HCT116 (cell line): ENCODE results near the gene SIVA1. TPM values are rescaled to one million over a fixed set of nuclear protein-coding genes. Genes with fewer than 3 reads are reported as not detected.

Experiments used
- ATAC-seq: fragments of 200-7000 bp; cut with Tn5 transposase; 2 replicates; pipeline ENCODE4 v1.9.1; 2020; ENCODE audit warnings: mild to moderate bottlenecking, moderate library complexity
- BruUV-seq: library from RNA; stranded (reverse); fragments of 400-500 nt; replicated peaks from 2 replicates; lab custom pipeline; 2021; lab: Mats Ljungman, UMichigan
- CTCF ChIA-PET: fragments of 300-600 bp; sonication (Branson Sonifier 250); formaldehyde crosslinking; loops from one replicate; lab custom pipeline; 2021; ENCODE audit warnings: antibody characterized with exemption; lab: Charles Lee
- POLR2A ChIA-PET: fragments of 300-600, 350-600 bp; sonication (Branson Sonifier 250); formaldehyde crosslinking; loops from one replicate; lab custom pipeline; 2021; ENCODE audit warnings: antibody characterized with exemption; lab: Charles Lee
- RAD21 ChIA-PET, 2 experiments: fragments of 300-600 bp; sonication (Branson Sonifier 250); formaldehyde crosslinking; loops; one replicate each; lab custom pipeline; 2023; ENCODE audit warnings: low total read pairs in 2 of 2; ENCODE audit not compliant: uncharacterized antibody in 2 of 2, unreplicated experiment in 2 of 2, low non-redundant PET in 1 of 2; lab: Charles Lee
- DNase-seq: peaks from one replicate; pipeline ENCODE4 v3.0.0-alpha.2; 2010; ENCODE audit warnings: low read depth, low spot score
- H2AFZ ChIP-seq: fragments of 200-600 bp; shearing (Covaris generic), sonication (generic); 2 replicates; pipeline ENCODE4 v1.6.1; 2017; ENCODE audit warnings: low read depth, mixed run types, mixed read lengths, antibody characterized with exemption, low read length; ENCODE audit not compliant: poor library complexity, severe bottlenecking
- H3K27ac ChIP-seq: 2 replicates; pipeline ENCODE4 v1.5.1; 2012; ENCODE audit warnings: low read depth, low read length
- H3K27me3 ChIP-seq: fragments of 200-600 bp; sonication (generic); 2 replicates; pipeline ENCODE4 v1.6.1; 2016; ENCODE audit warnings: mixed run types, low read length, mixed read lengths; ENCODE audit not compliant: insufficient read depth
- H3K36me3 ChIP-seq, 2 experiments: fragments of 200-500 bp in 1 of 2; fragments of 200-600 bp in 1 of 2; sonication (Bioruptor generic) in 1 of 2; sonication (generic) in 1 of 2; 2 replicates each; pipeline versions ENCODE4 v1.5.1 to v1.6.1; 2014 to 2016; ENCODE audit warnings: low read length in 2 of 2, inconsistent platforms in 1 of 2, mixed read lengths in 1 of 2, mixed run types in 1 of 2; ENCODE audit not compliant: insufficient read depth in 2 of 2, control insufficient read depth in 1 of 2
- H3K4me1 ChIP-seq, 2 experiments: fragments of 200-600 bp in 1 of 2; sonication (generic) in 1 of 2; 2 replicates each; pipeline versions ENCODE4 v1.5.1 to v1.6.1; 2012 to 2017; ENCODE audit warnings: low read length in 2 of 2, inconsistent platforms in 1 of 2, mild to moderate bottlenecking in 1 of 2, mixed read lengths in 1 of 2, mixed run types in 1 of 2, moderate library complexity in 1 of 2; ENCODE audit not compliant: insufficient read depth in 2 of 2, control insufficient read depth in 1 of 2
- H3K4me2 ChIP-seq: fragments of 200-600 bp; sonication (generic); 2 replicates; pipeline ENCODE4 v1.6.1; 2017; ENCODE audit warnings: mixed run types, low read length, mixed read lengths
- H3K4me3 ChIP-seq, 2 experiments: fragments of 200-600 bp in 1 of 2; sonication (generic) in 1 of 2; replicated peaks in 1 of 2; 2 replicates each; pipeline ENCODE4 v1.5.1; 2011 to 2016; ENCODE audit warnings: low read length in 2 of 2, control low read depth in 1 of 2, low read depth in 1 of 2, mild to moderate bottlenecking in 1 of 2, mixed read lengths in 1 of 2, mixed run types in 1 of 2
- H3K79me2 ChIP-seq: fragments of 200-600 bp; sonication (generic); 2 replicates; pipeline ENCODE4 v1.6.1; 2017; ENCODE audit warnings: mild to moderate bottlenecking, mixed run types, low read length, moderate library complexity, mixed read lengths; ENCODE audit not compliant: insufficient read depth
- H3K9ac ChIP-seq: fragments of 200-600 bp; sonication (generic); 2 replicates; pipeline ENCODE4 v1.6.1; 2016; ENCODE audit warnings: low read length, mixed read lengths
- H3K9me2 ChIP-seq: fragments of 200-600 bp; sonication (generic), shearing (Covaris generic); 2 replicates; pipeline ENCODE4 v1.6.1; 2017; ENCODE audit warnings: mixed run types, mild to moderate bottlenecking, moderate library complexity; ENCODE audit not compliant: insufficient read depth
- H3K9me3 ChIP-seq, 2 experiments: fragments of 200-500 bp in 1 of 2; fragments of 200-600 bp in 1 of 2; sonication (Bioruptor generic) in 1 of 2; sonication (generic) in 1 of 2; 2 replicates each; pipeline ENCODE4 v1.6.1; 2014 to 2017; ENCODE audit warnings: low read length in 2 of 2, mixed read lengths in 2 of 2, inconsistent platforms in 1 of 2, low read depth in 1 of 2, mild to moderate bottlenecking in 1 of 2, mixed run types in 1 of 2, moderate library complexity in 1 of 2; ENCODE audit not compliant: control insufficient read depth in 1 of 2, insufficient read depth in 1 of 2
- H4K20me1 ChIP-seq: fragments of 200-600 bp; sonication (generic), shearing (Covaris generic); 2 replicates; pipeline ENCODE4 v1.6.1; 2017; ENCODE audit warnings: mixed run types, mild to moderate bottlenecking, moderate library complexity; ENCODE audit not compliant: insufficient read depth
- CBX3 ChIP-seq: IDR thresholded peaks from 2 replicates; pipeline ENCODE4 v1.6.1; 2012; ENCODE audit warnings: low read depth
- EZH2phosphoT487 ChIP-seq: fragments of 200-600 bp; IDR thresholded peaks from 2 replicates; pipeline ENCODE4 v1.6.1; 2018; ENCODE audit warnings: antibody characterized with exemption, borderline replicate concordance
- FOSL1 ChIP-seq: IDR thresholded peaks from 2 replicates; pipeline ENCODE4 v1.6.1; 2012; ENCODE audit warnings: low read depth
- RAD21 ChIP-seq: IDR thresholded peaks from 2 replicates; pipeline ENCODE4 v1.6.1; 2012; ENCODE audit warnings: low read depth, mild to moderate bottlenecking
- SRF ChIP-seq: IDR thresholded peaks from 2 replicates; pipeline ENCODE4 v1.6.1; 2012; ENCODE audit warnings: low read depth
- YY1 ChIP-seq: IDR thresholded peaks from 2 replicates; pipeline ENCODE4 v1.6.1; 2011; ENCODE audit warnings: low read length, low read depth, moderate library complexity, mild to moderate bottlenecking; ENCODE audit not compliant: insufficient replicate concordance; ENCODE audit errors: extremely low read depth
- intact Hi-C: fragments of 100-400 bp; cut with micrococcal nuclease; formaldehyde crosslinking; loops from 2 replicates; pipeline ENCODE4 v1.10.0; 2022
- total RNA-seq: library from RNA; stranded (reverse); gene quantifications from one replicate; pipeline ENCODE4 v1.2.1, GENCODE V29; 2021; ENCODE audit not compliant: unreplicated experiment
- TF ChIP-seq, protein P1 (sequence below): IDR thresholded peaks from 2 replicates; pipeline ENCODE4 v1.6.1; 2012
- TF ChIP-seq, protein P2 (sequence below): IDR thresholded peaks from 2 replicates; pipeline ENCODE4 v1.6.1; 2012; ENCODE audit warnings: low read depth

The SIVA1 gene
- total RNA-seq, 1 experiment from 2014 or later: 141 TPM

GRCh38 chr14:104707608-104708595, 45.0 kb upstream of the SIVA1 start:
- POLR2A ChIA-PET: interaction anchor here (0.8 kb wide), 1 partner anchor 42 kb away, joined by 3 read pairs; no protein-coding TSS in a partner anchor
- DNase-seq: no peak
- Histone ChIP-seq H3K4me1 (peaks cover 0 to 10% of the 10 kb centered on the region in 2 experiments; a peak in 2 of 4 replicates), H2AFZ (no peak overlapping the region), H3K4me3 (no peak overlapping the region), H3K79me2 (no peaks in the 10 kb centered on the region), H3K4me2 (no peak overlapping the region), H3K9me2 (no peaks in the 10 kb centered on the region), H3K36me3 (peaks cover 20 to 48% of the 10 kb centered on the region in 2 experiments; a peak in 3 of 4 replicates), H3K27ac (peak overlapping the region; percentile 26; the same call in 1 of the 2 replicates), H3K9me3 (no peaks in the 10 kb centered on the region), H3K27me3 (no peaks in the 10 kb centered on the region), H4K20me1 (no peaks in the 10 kb centered on the region), H3K9ac (no peak overlapping the region)
- BruUV-seq: no TSS peak
- no peak for TF ChIP-seq FOSL1
- no peak for TF ChIP-seq EZH2phosphoT487
- TF ChIP-seq, protein P1, sequence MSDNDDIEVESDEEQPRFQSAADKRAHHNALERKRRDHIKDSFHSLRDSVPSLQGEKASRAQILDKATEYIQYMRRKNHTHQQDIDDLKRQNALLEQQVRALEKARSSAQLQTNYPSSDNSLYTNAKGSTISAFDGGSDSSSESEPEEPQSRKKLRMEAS: no peak
- TF ChIP-seq, protein P2, sequence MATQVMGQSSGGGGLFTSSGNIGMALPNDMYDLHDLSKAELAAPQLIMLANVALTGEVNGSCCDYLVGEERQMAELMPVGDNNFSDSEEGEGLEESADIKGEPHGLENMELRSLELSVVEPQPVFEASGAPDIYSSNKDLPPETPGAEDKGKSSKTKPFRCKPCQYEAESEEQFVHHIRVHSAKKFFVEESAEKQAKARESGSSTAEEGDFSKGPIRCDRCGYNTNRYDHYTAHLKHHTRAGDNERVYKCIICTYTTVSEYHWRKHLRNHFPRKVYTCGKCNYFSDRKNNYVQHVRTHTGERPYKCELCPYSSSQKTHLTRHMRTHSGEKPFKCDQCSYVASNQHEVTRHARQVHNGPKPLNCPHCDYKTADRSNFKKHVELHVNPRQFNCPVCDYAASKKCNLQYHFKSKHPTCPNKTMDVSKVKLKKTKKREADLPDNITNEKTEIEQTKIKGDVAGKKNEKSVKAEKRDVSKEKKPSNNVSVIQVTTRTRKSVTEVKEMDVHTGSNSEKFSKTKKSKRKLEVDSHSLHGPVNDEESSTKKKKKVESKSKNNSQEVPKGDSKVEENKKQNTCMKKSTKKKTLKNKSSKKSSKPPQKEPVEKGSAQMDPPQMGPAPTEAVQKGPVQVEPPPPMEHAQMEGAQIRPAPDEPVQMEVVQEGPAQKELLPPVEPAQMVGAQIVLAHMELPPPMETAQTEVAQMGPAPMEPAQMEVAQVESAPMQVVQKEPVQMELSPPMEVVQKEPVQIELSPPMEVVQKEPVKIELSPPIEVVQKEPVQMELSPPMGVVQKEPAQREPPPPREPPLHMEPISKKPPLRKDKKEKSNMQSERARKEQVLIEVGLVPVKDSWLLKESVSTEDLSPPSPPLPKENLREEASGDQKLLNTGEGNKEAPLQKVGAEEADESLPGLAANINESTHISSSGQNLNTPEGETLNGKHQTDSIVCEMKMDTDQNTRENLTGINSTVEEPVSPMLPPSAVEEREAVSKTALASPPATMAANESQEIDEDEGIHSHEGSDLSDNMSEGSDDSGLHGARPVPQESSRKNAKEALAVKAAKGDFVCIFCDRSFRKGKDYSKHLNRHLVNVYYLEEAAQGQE: no peak
- TF ChIP-seq CBX3: no peak
- TF ChIP-seq SRF: no peak
- TF ChIP-seq YY1: no peak
- no peak for TF ChIP-seq RAD21
- ATAC-seq: peak; percentile 25
- CTCF ChIA-PET: interaction anchor here (1.0 to 1.4 kb wide), 2 partner anchors 20 to 42 kb away, joined by 4 to 5 read pairs; no protein-coding TSS in a partner anchor
- intact Hi-C loops: loop anchor here (1.0 kb wide), 2 partner anchors 42 to 58 kb away; no protein-coding TSS in a partner anchor
- RAD21 ChIA-PET: no interaction called here
